Activated CD8-positive, alpha-beta memory T cell treated with anti-CD3 and anti-CD28 coated beads for 24 hours (primary cell): ENCODE data around the gene ATF5.

Experiments used
- DNase-seq: peaks from one replicate; pipeline ENCODE4 v3.0.0-alpha.2; 2020

The ATF5 gene

DNA sequence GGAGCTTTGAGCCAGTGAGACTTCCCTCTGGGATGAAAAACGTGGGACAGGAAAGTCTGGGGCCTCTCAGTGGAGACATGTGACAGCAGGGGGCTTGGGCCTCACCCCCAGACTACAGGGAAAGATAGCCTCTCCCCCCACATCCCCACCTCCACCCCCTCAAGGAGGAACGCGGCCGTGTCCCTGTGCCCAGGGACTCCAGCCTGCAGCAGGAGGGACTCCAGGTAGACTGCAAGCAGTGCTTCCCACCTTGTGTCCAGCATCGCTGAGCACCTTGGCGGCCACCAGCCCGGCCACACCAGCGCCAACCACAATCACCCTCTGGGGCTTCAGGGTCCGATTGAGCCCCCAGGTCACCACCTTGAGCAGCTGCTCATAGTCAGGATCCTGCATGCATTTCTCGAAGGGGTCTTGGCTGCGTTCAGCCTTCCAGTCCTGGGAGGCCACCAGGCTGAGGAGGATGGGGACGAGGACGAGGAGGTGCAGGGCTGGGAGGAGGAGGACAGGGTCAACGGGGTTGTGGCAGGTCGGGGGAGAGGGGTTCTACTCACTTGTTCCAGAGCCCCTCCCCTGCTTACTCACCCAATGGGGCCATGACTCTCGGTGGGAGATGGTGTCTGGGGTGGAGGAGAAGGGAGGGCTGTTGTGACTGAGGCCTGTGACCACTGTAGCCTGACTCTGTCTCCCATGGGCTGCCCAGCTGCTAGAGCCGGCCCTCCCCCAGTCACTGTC is 33.3 kb upstream of the ATF5 start:
- no peak for DNase-seq

DNA sequence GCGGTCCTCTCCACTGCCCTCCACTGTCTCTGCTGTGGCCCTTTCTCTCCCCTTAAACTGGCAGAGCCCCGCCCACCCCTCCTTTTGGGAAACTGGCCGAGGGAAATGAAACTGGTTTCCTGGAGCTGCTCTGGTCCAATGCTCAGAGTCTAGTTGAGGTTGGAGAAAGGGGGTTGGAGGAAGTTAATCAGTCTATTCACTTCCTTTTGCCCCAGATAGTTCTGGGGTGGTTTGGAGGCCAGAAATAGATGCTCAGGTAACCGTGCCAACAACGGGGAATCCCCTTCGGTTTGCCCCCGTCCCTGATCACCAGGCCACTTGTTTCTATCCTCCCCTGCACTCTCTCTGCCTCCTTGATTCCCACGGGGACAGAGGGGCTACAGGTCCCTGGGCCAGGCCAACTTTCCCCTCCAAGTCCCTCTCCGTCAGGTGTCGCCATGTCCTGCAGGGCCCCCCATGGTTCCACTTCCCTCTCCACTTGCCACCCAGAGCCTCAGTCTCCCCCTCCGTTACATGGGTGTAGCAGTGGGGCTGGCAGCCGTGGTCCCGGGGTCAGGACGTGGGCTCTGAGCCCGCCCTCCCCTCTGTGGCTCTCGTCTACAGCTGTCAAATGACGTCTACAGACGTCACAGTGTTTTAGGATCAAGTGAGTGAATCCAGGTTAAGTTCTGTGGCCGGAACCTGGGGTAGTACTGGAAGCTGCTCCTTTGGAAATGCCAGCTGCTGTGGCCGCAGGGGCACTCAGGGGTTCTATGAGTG is 32.0 kb upstream of the ATF5 start, which contains the start of gene IL4I1:
Gene IL4I1 (minus strand): TSS at position 25 of the 759 bp plus-strand sequence. CDS start 727 bp downstream, outside the sequence.
- peak; percentile 82 for DNase-seq

DNA sequence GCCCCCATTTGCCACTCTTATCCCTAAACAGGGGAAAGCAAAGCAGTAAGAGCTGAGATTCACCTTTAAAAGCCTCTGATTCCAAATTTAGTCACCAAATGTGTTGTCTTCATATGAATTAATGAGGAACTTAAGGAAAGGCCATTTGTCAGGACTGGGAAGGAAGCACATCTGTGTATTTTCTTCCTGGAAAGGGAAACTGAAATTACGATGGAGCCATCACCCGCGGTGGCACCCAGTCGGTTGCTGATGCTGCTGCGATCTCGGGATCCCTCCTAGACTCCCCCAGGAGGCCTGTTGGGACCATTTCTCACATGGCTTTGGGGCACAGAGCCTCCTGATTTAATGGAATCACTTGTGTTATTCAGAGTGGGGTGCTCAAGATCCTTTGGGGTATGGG is 24.9 kb upstream of the ATF5 start:
- DNase-seq, result no peak

DNA sequence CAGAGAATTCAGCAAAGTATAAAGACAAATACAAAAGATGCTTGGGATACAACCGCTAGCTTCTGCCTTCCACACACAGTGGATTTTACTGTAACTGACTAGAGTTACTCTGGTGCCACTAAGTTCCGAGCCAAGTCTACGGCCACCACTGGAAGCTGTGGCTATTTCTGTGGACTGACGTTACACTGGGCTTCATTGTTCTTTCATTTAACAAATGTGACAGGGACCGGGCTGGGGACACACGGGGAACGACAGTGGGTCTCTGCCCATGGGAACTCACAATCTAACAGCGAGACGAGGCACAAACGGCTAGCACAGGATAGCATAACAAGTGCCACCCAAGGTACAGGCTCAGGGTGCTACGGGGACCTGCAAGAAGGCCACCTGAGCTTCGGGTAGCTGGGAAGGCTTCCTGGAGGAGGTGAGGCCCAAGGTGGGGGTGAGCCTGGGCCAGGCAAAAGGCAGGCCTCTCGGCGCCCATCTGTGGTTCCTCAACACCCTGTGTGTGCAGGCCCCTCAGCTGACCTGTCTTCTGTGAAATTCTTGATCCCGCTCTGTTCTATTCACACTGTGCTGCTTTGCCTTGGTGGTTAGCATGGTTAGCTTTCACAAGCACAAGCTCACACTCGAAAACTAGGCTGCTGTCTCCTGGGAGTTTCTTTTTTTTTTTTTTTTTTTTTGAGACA is 22.0 kb upstream of the ATF5 start:
- no peak for DNase-seq

DNA sequence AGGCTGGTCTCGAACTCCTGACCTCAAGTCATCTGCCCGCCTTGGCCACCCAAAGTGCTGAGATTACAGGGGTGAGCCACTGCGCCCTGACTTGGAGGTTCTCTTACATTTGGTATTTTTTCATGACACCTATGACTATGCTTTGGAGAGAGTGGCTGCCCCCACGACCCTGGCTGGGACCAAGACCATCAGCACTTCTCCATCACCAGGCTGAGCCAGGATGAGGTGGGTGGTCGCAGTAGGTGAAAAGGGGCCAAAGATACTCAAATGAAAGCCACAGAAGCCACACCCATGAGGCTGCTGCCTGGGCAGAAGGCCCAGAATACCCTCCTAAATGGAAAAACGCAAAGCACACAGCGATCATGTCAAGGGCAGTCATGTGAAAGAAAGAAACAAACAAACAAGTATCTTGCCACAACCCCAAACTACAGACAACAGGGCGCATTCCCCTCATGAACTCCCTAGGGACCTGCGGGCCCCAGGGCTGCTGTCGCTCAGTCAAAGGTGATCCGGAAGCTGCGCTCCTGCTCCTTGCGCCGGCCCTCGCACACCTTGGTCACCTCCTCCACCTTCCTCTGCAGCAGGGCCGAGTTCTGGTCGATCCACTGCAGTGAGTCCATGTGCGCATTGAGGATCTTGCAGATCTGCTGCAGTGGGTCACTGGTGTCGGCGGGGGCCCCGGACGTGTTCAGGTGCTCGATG is 21.1 kb upstream of the ATF5 start:
- DNase-seq, result no peak

DNA sequence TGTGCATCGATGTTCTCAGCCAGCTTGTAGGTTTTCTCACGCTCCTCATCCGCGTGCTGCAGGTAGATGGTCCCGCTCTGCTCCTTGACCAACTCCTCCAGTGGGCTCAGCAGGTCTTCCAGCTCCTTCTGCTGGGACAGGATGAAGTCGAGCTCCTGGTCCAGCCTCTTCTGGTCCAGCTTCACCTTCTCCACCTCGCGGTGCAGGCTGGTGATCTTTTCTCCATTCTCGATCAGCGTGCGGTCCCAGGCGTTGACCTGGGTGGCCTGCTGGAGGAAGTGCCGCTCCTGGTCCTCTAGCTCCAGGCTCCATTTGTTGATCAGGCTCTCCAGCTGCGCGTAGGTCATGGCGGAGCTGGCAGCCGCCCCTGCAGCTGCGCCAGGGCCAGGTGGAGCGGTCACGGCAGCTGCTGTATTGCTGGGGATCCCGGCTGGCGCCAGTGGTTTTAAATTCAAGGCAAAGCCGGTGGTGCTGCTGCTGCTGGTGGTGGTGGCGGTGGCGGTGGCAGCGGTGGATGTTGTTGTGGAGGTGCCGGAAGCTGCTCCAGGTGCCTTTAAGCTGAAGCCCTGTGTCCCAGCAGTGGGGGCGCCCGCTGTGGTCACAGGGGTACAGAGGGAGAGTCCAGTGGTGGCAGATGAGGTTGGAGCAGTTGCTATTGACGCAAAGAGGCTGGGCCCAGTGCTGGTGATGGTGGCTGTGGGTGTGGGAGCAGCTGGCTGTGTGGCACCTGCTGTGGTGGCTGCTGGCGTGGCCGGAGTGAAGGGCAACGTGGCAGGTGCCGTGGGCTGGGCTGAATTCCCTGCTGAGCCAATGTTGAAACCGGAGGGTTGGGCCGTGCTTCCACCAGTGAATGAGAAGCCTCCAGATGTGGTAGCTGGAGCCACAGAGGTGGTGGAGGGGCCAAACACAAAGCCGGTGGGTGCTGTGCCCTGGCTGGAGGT is 20.3 kb upstream of the ATF5 start:
- DNase-seq, result no peak

DNA sequence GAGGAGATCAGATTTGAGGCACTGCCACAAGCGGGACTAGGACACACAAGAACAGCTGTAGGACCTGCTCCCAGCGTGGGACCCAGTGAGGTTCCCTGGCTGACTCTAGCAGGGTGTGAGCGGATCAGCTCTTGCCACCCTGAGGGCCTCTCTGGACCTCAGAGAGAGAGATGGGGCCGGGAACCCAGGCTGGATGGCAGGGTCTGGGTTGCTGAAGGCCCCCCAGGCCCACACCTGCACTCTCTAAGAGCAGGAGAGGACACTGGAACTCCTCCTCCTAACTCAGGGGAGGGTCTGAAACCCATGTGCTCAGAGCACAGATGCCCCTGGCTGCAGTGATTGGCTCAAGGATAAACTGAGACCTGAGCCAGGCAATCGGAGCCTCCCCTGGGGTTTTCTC is 18.8 kb upstream of the ATF5 start:
- DNase-seq, result no peak

DNA sequence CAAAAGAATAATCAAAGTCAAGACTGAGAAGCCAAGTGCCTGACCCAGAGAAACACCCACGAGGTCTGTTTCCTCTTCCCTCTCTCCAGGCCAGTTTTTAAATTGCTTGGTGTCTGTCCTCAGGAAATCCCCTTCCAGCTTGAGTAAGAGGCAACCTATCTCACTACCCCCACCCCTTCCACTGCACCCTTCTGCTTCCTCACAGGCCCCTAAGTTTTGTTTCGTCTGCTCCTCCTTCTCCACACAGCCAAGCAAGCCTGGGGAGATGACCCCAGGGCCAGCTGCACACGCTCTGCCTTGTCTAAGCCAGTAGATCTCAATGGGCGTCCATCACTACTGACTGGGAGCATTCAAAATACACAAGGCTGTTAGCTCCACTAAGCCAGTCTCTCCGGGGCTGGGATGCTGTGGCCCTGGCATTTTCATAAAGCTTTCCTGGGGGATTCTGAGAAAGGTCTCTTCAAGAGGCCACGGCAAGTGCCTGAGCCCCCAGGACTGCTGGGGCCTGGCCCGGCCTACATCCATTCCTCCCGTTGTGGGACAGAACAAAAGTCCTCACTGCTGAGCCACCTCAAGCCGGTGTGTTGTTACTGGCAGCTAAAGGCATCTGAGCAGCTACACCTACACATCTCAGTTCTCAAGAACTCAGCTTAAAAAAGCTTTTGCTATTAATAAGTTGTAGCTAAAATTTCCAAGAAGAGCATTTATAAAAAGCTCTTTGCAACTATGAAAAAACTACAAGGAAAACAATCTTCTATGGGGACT is 17.4 kb upstream of the ATF5 start:
- DNase-seq, result no peak

DNA sequence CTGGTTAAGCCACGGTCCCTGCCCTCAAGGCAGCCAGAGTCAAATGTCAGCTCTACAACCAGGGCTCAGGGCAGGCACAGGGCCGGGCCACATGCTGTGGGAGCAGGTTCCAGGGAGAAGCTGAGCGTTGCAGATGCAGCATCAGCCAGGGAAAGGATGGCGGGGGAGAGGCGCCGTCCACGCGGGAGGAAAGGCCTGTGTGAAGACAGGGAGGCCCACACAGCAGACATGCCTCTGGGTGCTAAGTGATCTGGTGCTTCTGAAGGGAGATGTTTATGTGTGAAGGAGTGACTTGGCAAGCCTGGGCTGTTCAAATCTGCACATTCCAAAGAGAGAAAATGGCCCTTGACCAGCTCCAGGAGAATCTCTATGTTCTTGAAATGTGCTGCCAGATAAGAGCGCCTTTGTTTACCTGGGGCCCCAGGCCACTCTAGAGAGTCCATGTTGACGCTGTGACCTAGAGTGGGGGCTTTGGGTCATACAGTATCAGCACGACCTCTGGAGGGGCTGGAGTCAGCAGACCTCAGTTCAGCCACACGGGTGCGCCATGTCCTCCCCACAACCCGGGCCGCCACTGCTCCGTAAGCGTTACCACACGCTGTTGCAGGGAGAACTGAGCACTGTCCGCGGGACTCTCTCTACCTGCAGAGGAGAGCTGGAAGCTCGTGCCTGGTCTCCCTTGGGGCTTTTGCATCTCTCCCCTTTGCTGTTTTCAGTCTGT is 15.9 kb upstream of the ATF5 start:
- DNase-seq, result no peak

DNA sequence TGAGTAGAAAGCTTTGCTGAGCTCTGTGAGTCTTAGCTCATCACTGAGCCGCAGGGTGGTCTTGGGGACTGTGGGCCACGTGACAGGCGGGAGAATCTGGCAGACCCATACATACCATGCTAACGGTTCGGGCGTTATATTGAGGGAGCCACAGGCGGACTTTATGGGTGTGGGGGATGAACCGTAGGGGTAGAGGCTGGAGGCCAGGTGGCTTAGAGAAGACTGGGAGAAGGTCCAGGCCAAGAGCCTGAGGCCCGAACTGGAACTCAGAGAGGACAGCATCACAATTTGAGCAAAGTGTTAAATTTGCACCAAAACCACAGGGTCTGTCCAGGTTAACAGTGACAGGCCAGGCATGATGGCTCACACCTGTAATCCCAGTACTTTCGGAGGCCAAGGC is 15.3 kb upstream of the ATF5 start:
- DNase-seq, result no peak

DNA sequence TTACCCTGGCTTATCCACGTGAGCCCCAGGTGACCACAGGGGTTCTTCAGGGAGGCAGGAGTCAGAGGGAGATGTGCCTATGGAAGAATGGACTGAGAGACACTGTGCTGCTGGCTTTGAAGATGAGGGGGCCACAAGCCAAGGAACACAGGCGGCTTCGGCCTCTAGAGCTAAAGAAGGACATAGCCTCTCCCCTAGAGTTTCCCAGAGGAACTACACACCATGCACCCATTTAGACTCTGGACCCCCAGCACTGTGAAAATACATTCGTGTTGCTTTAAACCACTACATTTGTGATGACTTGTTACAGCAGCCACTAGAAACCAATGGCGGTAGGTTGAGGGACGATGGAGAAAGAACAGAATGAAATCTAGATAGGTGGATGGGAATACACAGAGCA is 13.7 kb upstream of the ATF5 start:
- DNase-seq, result no peak

DNA sequence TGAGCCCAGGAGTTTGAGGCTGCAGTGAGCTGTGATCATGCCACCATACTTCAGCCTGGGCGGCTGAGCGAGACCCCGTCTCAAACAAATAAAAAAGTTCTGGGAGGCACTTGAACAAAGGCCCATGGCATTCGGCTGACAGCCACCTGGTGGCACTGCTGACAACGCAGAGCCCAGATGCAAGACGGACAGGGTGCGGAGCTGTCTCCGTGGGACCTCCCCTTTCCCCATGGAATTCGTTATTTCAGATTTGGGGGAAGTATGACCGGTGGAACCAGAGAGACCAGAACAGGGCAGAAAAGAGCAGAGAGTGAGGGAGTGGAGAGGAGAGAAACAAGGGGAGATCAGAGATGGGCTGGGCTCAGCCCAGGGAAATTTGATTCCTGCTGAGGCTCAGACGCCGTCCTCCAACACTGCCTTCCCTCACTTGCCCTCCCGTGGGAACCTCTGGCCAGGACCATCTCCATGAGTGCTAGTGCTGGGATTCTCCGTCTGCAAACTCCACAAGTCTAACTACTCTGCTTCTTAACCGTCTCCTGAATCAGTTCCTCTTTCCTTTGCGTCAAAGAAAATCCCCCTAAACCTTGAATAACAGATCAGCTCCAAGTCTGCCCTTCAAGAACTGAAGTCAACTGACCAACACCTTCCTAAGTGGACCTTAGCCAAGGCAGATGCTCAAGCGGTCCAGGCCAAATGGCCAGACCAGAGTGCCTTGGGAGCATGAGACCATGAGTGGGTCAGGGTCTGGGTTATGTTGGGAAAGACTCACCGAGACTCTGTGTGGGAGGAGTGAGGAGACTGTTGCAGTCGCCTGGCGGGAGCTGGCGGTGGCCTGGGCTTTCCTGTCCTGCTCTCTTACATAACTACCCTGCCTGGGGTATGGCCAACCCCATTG is 11.9 kb upstream of the ATF5 start:
- no peak for DNase-seq

DNA sequence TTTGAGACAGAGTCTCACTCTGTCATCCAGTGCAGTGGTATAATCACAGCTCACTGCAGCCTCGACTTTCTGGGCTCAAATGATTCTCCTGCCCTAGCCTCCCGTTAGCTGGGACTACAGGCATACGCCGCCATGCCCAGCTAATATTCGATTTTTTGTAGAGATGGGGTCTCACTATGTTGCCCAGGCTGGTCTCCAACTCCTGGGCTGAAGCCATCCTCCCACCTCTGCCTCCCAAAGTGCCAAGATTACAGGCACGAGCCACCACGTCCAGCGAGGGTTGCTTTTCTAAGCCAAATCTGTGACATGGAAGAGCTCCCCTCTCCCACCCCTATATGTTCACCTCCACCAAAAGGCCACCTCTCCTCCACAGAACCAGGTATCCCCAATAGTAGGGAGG is 10.9 kb upstream of the ATF5 start:
- no peak for DNase-seq

DNA sequence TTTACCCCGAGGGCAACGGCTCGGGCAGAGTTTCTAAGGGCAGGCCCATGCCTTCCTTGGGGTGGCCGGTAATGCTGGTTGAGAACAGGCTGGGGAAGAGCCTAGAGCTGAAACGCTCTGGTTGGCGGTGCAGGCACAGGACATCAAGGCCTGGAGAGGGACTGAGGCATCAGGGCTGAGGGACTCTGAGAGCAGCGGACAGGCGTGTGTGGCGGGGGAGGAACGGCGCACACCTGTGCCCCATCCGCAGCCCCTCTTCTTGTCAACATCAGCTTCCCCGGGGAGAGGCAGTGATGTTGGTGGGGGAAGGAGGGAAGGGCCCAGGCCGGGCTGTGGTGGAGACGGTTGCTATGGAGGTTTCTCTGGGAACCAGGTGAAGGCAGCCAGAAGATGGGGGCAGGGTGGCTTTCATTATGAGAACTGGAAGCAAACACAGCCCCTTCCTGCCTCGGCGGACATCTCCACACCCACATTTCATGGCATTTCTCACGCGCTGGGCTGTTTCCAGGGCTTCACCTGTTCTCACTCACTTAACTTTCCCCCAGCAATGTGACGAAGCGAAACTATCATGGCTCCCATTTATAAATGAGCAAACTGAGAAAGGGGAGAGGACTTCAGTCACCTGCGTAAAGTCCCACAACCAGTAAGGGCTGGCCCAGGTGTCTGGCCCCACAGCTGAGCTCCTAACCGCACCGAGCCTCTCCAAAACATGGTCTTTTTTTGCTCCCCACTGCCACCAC is 8.2 kb upstream of the ATF5 start:
- no peak for DNase-seq

DNA sequence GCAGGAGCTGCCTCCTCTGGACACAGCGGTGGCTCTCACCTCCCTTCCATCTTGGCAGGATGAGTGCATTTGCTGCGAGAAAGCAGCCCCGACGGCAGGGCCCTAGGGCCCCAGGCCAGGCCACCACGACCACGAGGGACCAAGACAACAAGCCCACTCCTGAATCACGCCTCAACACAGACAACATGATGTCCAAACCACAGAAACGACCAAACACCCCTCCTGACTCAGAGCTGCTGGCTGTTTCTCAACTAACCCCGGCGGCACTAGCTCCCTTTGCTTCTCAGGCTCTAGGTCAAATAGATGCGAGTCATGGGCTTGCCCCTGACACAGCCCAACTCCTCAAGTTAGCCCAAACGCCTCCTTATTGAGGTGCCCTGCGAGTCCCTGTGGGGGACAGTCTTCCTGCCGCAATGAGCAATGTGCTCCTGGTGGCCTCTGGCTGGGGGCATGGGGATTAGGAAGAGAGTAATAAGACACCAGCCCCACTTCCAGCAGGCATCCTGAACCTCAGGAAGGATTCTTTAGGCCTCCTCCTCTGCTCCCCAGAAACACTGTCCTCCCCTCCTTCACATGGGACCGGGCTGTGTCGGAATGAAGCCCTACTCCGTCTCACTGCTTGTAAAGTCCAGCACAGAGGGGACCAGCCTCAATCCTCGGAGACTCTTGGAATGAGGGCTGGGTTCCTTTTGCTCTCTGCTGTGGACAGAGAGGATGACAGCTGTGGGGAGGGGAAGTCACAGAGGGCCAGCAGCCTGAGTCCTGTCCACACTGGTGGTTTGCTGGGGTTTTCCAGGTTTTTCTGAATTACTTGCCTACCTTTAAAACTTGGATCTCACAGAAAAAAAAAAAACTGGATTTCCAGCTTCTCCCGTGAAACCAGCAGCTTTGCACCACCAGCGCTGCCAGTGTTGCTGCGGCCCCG is 6.9 kb upstream of the ATF5 start:
- DNase-seq, result no peak

DNA sequence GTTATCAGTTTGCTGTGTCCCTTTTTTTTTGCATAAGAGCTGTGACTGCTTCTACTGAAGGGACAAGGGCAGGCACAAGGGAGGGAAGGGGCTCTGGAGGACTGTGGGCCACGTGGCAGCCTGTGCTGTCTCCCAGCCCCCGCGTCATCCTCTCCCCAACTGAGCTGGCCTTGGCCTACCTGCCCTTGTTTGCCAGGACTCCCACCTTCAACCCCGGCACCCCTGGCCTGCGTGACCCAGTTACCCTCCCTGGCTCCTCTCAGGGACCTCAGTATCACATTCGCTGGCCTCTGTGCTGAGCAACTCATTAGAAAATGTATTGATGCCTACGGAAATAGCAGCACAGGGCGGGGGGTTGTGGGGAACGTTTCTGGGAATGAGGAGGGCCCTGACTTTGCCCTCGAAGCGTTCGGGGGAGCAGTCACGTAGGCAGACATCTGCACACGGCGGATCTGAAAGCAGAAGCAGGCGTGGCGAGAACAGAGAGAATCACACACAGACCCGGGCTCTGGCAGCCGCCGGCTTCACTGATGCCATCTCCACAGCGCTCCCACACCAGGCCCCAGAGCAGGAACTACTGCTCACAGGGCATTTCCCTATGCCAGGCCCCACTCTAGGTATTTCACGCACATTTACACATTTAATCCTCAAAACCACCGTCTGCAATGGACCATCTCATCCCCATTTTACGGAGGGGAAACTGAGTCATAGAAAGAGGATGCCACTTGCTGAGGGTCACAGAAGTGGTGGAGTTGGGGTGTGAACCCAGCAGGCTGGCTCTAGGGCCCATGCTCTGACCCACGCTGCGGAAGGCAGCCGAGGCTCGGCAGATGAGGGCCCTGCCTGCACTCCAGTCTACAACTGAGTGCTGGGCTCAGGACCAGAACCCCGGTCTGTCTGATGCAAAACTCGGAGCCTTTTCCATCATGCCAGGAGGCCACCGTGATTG is 5.7 kb upstream of the ATF5 start:
- no peak for DNase-seq
